ENCODE data around the gene VAT1L.

DNA sequence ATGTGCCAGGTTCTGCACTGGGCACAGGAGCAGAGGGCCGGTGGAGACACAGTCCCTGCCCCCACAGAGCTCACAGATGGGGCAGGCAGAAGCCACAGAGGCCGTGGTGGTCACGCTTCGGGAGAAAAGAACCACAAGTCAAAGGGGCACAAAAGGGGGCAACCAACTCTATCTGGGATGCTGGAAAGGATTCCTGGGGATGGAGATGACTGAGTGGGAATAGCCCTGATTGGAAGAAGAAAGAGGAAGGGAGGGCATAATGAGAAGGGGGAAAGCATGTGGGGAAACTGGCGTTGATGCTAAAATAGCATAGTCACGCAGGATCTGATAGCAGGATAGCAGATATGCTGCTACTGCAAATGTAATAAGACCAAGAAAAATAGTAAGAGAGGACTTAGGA is 69.7 kb downstream of the VAT1L start:
- TF ChIP-seq, protein P1, sequence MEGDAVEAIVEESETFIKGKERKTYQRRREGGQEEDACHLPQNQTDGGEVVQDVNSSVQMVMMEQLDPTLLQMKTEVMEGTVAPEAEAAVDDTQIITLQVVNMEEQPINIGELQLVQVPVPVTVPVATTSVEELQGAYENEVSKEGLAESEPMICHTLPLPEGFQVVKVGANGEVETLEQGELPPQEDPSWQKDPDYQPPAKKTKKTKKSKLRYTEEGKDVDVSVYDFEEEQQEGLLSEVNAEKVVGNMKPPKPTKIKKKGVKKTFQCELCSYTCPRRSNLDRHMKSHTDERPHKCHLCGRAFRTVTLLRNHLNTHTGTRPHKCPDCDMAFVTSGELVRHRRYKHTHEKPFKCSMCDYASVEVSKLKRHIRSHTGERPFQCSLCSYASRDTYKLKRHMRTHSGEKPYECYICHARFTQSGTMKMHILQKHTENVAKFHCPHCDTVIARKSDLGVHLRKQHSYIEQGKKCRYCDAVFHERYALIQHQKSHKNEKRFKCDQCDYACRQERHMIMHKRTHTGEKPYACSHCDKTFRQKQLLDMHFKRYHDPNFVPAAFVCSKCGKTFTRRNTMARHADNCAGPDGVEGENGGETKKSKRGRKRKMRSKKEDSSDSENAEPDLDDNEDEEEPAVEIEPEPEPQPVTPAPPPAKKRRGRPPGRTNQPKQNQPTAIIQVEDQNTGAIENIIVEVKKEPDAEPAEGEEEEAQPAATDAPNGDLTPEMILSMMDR (IDR thresholded peaks at IDR 0.05; ENCODE audit: poor library complexity), result no peak
- no peak for TF ChIP-seq EZH2phosphoT487 (IDR thresholded peaks at IDR 0.05; ENCODE audit: low read depth, severe bottlenecking, unreplicated experiment)
